ENCODE results near the gene RUNDC3A. TPM values are rescaled to one million over a fixed set of nuclear protein-coding genes. Genes with fewer than 3 reads are reported as not detected.

Gene RUNDC3A
- total and polyA plus RNA-seq, 4 experiments from 2014 or later, result 0.19 to 0.28 TPM; not detected in 2

- POLR2A ChIA-PET (ENCODE audit: partially characterized antibody), result interaction anchor here (0.6 to 2.9 kb wide), 6 partner anchors 10 to 1498 kb away, joined by 3 to 14 read pairs (median 4); partner anchors contain the start of gene SLC25A39
- peaks cover 22 to 38% of the 10 kb centered on the region in 2 donors for H3K27me3 Mint-ChIP-seq
- intact Hi-C loops (cut with micrococcal nuclease), result no loop called here
Observed at GRCh38 chr17:44314524-44314868, 6.1 kb downstream of the RUNDC3A start.

GRCh38 chr17:44314869-44315661 is 6.7 kb downstream of the RUNDC3A start:
- Histone ChIP-seq H3K36me3 (ENCODE audit: insufficient read depth, low read length) (peaks cover 4% of the 10 kb centered on the region), H3K4me1 (ENCODE audit: insufficient read depth, low read length) (peaks cover 15% of the 10 kb centered on the region), H3K4me3 (ENCODE audit: low read length in 2 of 2) (peak overlapping the region in 1 of 2 donors; percentile 21), H3K9me3 (ENCODE audit: control insufficient read depth in 1 of 2, low read length in 2 of 2) (no peaks in the 10 kb centered on the region), H3K27me3 (ENCODE audit: insufficient read depth, low read length) (peaks cover 13% of the 10 kb centered on the region), H3K27ac (ENCODE audit: low read depth, low read length) (no peak overlapping the region)
- peak overlapping the region; percentile 56 to 87 (median 68) for H3K4me3 Mint-ChIP-seq
- peaks cover 22 to 33% of the 10 kb centered on the region in 2 donors for H3K27me3 Mint-ChIP-seq
- intact Hi-C loops (cut with micrococcal nuclease), result no loop called here
- peak overlapping the region in 1 of 7 donors; percentile 4 for H3K27ac Mint-ChIP-seq
- CTCF ChIA-PET (ENCODE audit: partially characterized antibody), result interaction anchor here (0.8 to 0.9 kb wide), 2 partner anchors 17 to 31 kb away, joined by 3 read pairs; no protein-coding TSS in a partner anchor
- POLR2A ChIA-PET (ENCODE audit: partially characterized antibody), result interaction anchor here (0.6 to 2.9 kb wide), 8 partner anchors 9 to 1498 kb away, joined by 3 to 14 read pairs (median 4); partner anchors contain the start of genes SLC25A39 and UBTF
- H3K4me1 Mint-ChIP-seq, result peaks cover 11 to 19% (median 13%) of the 10 kb centered on the region in 4 donors
- peaks cover 0 to 2% (median 0%) of the 10 kb centered on the region in 8 donors for H3K9me3 Mint-ChIP-seq
- peaks cover 6 to 8% of the 10 kb centered on the region in 2 donors for H3K36me3 Mint-ChIP-seq
- DNase-seq, result peak in 4 of 5 donors; percentile 26 to 37 (median 32)

More at GRCh38 chr17:44314524-44314868, 6.1 kb downstream of the RUNDC3A start:
- Histone ChIP-seq H3K4me1 (ENCODE audit: insufficient read depth, low read length) (peaks cover 15% of the 10 kb centered on the region), H3K27me3 (ENCODE audit: insufficient read depth, low read length) (peaks cover 13% of the 10 kb centered on the region), H3K4me3 (ENCODE audit: low read length in 2 of 2) (peak overlapping the region in 1 of 2 donors; percentile 21), H3K9me3 (ENCODE audit: control insufficient read depth in 1 of 2, low read length in 2 of 2) (no peaks in the 10 kb centered on the region), H3K27ac (ENCODE audit: low read depth, low read length) (no peak overlapping the region), H3K36me3 (ENCODE audit: insufficient read depth, low read length) (peaks cover under 1% of the 10 kb centered on the region)
- H3K36me3 Mint-ChIP-seq, result peaks cover 4 to 7% of the 10 kb centered on the region in 2 donors
- CTCF ChIA-PET (ENCODE audit: partially characterized antibody), result interaction anchor here (0.8 kb wide), 1 partner anchor 31 kb away, joined by 3 read pairs; no protein-coding TSS in a partner anchor
- H3K9me3 Mint-ChIP-seq, result peaks cover 0 to 2% (median 0%) of the 10 kb centered on the region in 8 donors
- H3K27ac Mint-ChIP-seq, result no peak overlapping the region
- H3K4me1 Mint-ChIP-seq, result peaks cover 13 to 24% (median 15%) of the 10 kb centered on the region in 4 donors
- DNase-seq, result no peak
- peak overlapping the region; percentile 48 to 75 (median 57) for H3K4me3 Mint-ChIP-seq

- Histone ChIP-seq H3K27me3 (ENCODE audit: insufficient read depth, low read length) (peaks cover 13% of the 10 kb centered on the region), H3K4me1 (ENCODE audit: insufficient read depth, low read length) (peaks cover 15% of the 10 kb centered on the region), H3K36me3 (ENCODE audit: insufficient read depth, low read length) (peaks cover 12% of the 10 kb centered on the region), H3K9me3 (ENCODE audit: control insufficient read depth in 1 of 2, low read length in 2 of 2) (no peaks in the 10 kb centered on the region), H3K4me3 (ENCODE audit: low read length in 2 of 2) (no peak overlapping the region), H3K27ac (ENCODE audit: low read depth, low read length) (no peak overlapping the region)
- Mint-ChIP-seq H3K4me1 (peaks cover 11 to 19% (median 13%) of the 10 kb centered on the region in 4 donors), H3K27ac (peak overlapping the region in 3 of 7 donors; percentile 1 to 81 (median 4)), H3K9me3 (peaks cover 0 to 2% (median 0%) of the 10 kb centered on the region in 8 donors), H3K4me3 (peak overlapping the region; percentile 56 to 87 (median 70)), H3K27me3 (peaks cover 22 to 30% of the 10 kb centered on the region in 2 donors), H3K36me3 (peaks cover 6 to 11% of the 10 kb centered on the region in 2 donors)
- no peak for DNase-seq
- CTCF ChIA-PET (ENCODE audit: partially characterized antibody), result interaction anchor here (0.9 to 3.7 kb wide), 3 partner anchors 14 to 106 kb away, joined by 3 to 14 read pairs (median 3); no protein-coding TSS in a partner anchor
- POLR2A ChIA-PET (ENCODE audit: partially characterized antibody), result interaction anchor here (0.5 to 2.9 kb wide), 8 partner anchors 8 to 129 kb away, joined by 3 to 14 read pairs (median 4); partner anchors contain the start of genes SLC25A39, TMUB2 and UBTF
- intact Hi-C loops (cut with micrococcal nuclease), result no loop called here
Observed at GRCh38 chr17:44315760-44316731, 7.6 kb downstream of the RUNDC3A start.

GRCh38 chr17:44317545-44317944 is 9.1 kb downstream of the RUNDC3A start:
- Histone ChIP-seq H3K27me3 (ENCODE audit: insufficient read depth, low read length) (peaks cover 13% of the 10 kb centered on the region), H3K36me3 (ENCODE audit: insufficient read depth, low read length) (peaks cover 13% of the 10 kb centered on the region), H3K27ac (ENCODE audit: low read depth, low read length) (no peak overlapping the region), H3K4me1 (ENCODE audit: insufficient read depth, low read length) (peaks cover 15% of the 10 kb centered on the region), H3K9me3 (ENCODE audit: control insufficient read depth in 1 of 2, low read length in 2 of 2) (no peaks in the 10 kb centered on the region), H3K4me3 (ENCODE audit: low read length in 2 of 2) (no peak overlapping the region)
- POLR2A ChIA-PET (ENCODE audit: partially characterized antibody), result interaction anchor here (1.0 to 1.6 kb wide), 7 partner anchors 8 to 194 kb away, joined by 3 to 6 read pairs (median 4); partner anchors contain the start of gene HDAC5
- H3K4me1 Mint-ChIP-seq, result peaks cover 12 to 24% (median 14%) of the 10 kb centered on the region in 4 donors
- peak overlapping the region in 3 of 8 donors; percentile 6 to 52 (median 27) for H3K4me3 Mint-ChIP-seq
- peaks cover 19 to 27% of the 10 kb centered on the region in 2 donors for H3K27me3 Mint-ChIP-seq
- H3K27ac Mint-ChIP-seq, result peak overlapping the region in 1 of 7 donors; percentile 2
- CTCF ChIA-PET (ENCODE audit: partially characterized antibody), result interaction anchor here (1.6 to 3.7 kb wide), 2 partner anchors 13 to 107 kb away, joined by 3 to 14 read pairs; no protein-coding TSS in a partner anchor
- intact Hi-C loops (cut with micrococcal nuclease), result no loop called here
- no peak for DNase-seq
- peaks cover 0 to 2% (median 0%) of the 10 kb centered on the region in 8 donors for H3K9me3 Mint-ChIP-seq
- peaks cover 6 to 18% of the 10 kb centered on the region in 2 donors for H3K36me3 Mint-ChIP-seq

- Histone ChIP-seq H3K36me3 (ENCODE audit: insufficient read depth, low read length) (peaks cover 13% of the 10 kb centered on the region), H3K4me1 (ENCODE audit: insufficient read depth, low read length) (peaks cover 15% of the 10 kb centered on the region), H3K27me3 (ENCODE audit: insufficient read depth, low read length) (peaks cover 13% of the 10 kb centered on the region), H3K9me3 (ENCODE audit: control insufficient read depth in 1 of 2, low read length in 2 of 2) (no peaks in the 10 kb centered on the region), H3K4me3 (ENCODE audit: low read length in 2 of 2) (no peak overlapping the region), H3K27ac (ENCODE audit: low read depth, low read length) (no peak overlapping the region)
- ChIA-PET POLR2A (ENCODE audit: partially characterized antibody) (interaction anchor here (1.0 to 1.4 kb wide), 5 partner anchors 9 to 195 kb away, joined by 3 to 6 read pairs (median 3); partner anchors contain the start of gene HDAC5), CTCF (ENCODE audit: partially characterized antibody) (interaction anchor here (3.7 kb wide), 1 partner anchor 108 kb away, joined by 14 read pairs; no protein-coding TSS in a partner anchor)
- intact Hi-C loops (cut with micrococcal nuclease), result no loop called here
- no peak overlapping the region for H3K27ac Mint-ChIP-seq
- no peak overlapping the region for H3K4me3 Mint-ChIP-seq
- DNase-seq, result no peak
- peaks cover 0 to 2% (median 0%) of the 10 kb centered on the region in 8 donors for H3K9me3 Mint-ChIP-seq
- peaks cover 6 to 18% of the 10 kb centered on the region in 2 donors for H3K36me3 Mint-ChIP-seq
- peaks cover 19 to 24% of the 10 kb centered on the region in 2 donors for H3K27me3 Mint-ChIP-seq
- H3K4me1 Mint-ChIP-seq, result peaks cover 13 to 24% (median 18%) of the 10 kb centered on the region in 4 donors
Observed at GRCh38 chr17:44318077-44318892, 9.9 kb downstream of the RUNDC3A start.
